H1 (cell line): ENCODE measurements around the gene VPREB1.
"Not testable (repeated sequence)": the region's sequence is repeated elsewhere in the genome, so short reads cannot be mapped to it uniquely, and the experiment has no call there.

Experiments used
- BRCA1 ChIP-seq: IDR thresholded peaks from 2 replicates; pipeline ENCODE4 v1.6.1; 2012; ENCODE audit warnings: low read depth, low read length, improper control_type of control experiment
- CHD2 ChIP-seq: IDR thresholded peaks from 2 replicates; pipeline ENCODE4 v1.6.1; 2012; ENCODE audit warnings: low read length, improper control_type of control experiment
- EP300 ChIP-seq, 2 experiments: IDR thresholded peaks; 1 replicate in 1 of 2; 2 replicates in 1 of 2; pipeline ENCODE4 v1.6.1; 2011 to 2012; ENCODE audit warnings: low read depth in 2 of 2, low read length in 2 of 2, mild to moderate bottlenecking in 2 of 2, borderline replicate concordance in 1 of 2, inconsistent platforms in 1 of 2, moderate library complexity in 1 of 2
- GABPA ChIP-seq: IDR thresholded peaks from 2 replicates; pipeline ENCODE4 v1.6.1; 2011; ENCODE audit warnings: mild to moderate bottlenecking, low read length, moderate library complexity, borderline replicate concordance; ENCODE audit not compliant: insufficient read depth
- HDAC6 ChIP-seq: IDR thresholded peaks from one replicate; pipeline ENCODE4 v1.7.1; 2012; ENCODE audit warnings: low read depth, mild to moderate bottlenecking, inconsistent platforms, low read length, moderate library complexity
- POLR2A ChIP-seq, 2 experiments: IDR thresholded peaks; 1 replicate in 1 of 2; 2 replicates in 1 of 2; pipeline ENCODE4 v1.6.1; 2011; ENCODE audit warnings: low read depth in 2 of 2, low read length in 2 of 2, mild to moderate bottlenecking in 2 of 2; ENCODE audit errors: control extremely low read depth in 1 of 2
- POLR2AphosphoS5 ChIP-seq: IDR thresholded peaks from 2 replicates; pipeline ENCODE4 v1.6.1; 2011; ENCODE audit warnings: low read depth, low read length
- SAP30 ChIP-seq: fragments of 300-600 bp; sonication (generic); IDR thresholded peaks from 2 replicates; pipeline ENCODE4 v1.7.1; 2012; ENCODE audit warnings: low read length, moderate library complexity, mild to moderate bottlenecking, inconsistent platforms; ENCODE audit not compliant: insufficient read depth, insufficient replicate concordance
- SP1 ChIP-seq: IDR thresholded peaks from 2 replicates; pipeline ENCODE4 v1.6.1; 2011; ENCODE audit warnings: low read depth, low read length
- TAF1 ChIP-seq: IDR thresholded peaks from 2 replicates; pipeline ENCODE4 v1.6.1; 2011; ENCODE audit warnings: mild to moderate bottlenecking, low read depth, low read length
- TF ChIP-seq, protein P1 (sequence below), 3 experiments: IDR thresholded peaks; 1 replicate in 2 of 3; 2 replicates in 1 of 3; pipeline versions ENCODE4 v1.5.1 to v1.6.1; 2011; ENCODE audit warnings: low read length in 3 of 3, mild to moderate bottlenecking in 3 of 3, inconsistent platforms in 2 of 3, low read depth in 1 of 3, moderate library complexity in 1 of 3; ENCODE audit not compliant: insufficient read depth in 1 of 3; ENCODE audit errors: control extremely low read depth in 1 of 3
- TF ChIP-seq, protein P2 (sequence below): IDR thresholded peaks from 2 replicates; pipeline ENCODE4 v1.6.1; 2012; ENCODE audit warnings: inconsistent platforms
- TF ChIP-seq, protein P3 (sequence below): IDR thresholded peaks from 2 replicates; pipeline ENCODE4 v1.6.1; 2012; ENCODE audit warnings: low read length, inconsistent platforms

DNA sequence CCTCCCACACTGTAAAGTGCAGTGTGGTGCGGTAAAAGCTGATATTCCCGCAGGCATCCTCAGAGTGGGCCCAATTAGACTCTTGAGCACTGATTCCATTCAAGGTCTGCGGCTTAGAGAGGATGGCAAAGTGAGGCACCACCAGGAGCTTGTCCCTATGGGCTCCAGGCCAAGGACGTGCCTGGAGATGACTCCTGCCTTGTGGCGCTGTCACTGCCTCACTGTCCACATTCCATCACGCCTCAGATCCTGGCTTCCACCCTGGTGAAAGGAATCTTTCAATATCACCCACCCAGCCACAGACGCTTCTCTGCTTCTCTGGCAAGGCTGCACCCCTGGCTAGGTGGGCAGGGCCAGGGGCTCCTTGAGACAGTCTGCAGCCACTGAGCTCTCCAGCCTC lies 23.5 kb upstream of the VPREB1 start:
- TF ChIP-seq POLR2A (IDR thresholded peaks at IDR 0.05; ENCODE audit: control extremely low read depth in 1 of 2, low read depth in 2 of 2, low read length in 2 of 2); GABPA; TAF1; SP1; CHD2; SAP30; EP300 (IDR thresholded peaks at IDR 0.05; ENCODE audit: borderline replicate concordance in 1 of 2, low read depth in 2 of 2, low read length in 2 of 2); HDAC6; BRCA1; POLR2AphosphoS5: not testable (repeated sequence)
- TF ChIP-seq, protein P1, sequence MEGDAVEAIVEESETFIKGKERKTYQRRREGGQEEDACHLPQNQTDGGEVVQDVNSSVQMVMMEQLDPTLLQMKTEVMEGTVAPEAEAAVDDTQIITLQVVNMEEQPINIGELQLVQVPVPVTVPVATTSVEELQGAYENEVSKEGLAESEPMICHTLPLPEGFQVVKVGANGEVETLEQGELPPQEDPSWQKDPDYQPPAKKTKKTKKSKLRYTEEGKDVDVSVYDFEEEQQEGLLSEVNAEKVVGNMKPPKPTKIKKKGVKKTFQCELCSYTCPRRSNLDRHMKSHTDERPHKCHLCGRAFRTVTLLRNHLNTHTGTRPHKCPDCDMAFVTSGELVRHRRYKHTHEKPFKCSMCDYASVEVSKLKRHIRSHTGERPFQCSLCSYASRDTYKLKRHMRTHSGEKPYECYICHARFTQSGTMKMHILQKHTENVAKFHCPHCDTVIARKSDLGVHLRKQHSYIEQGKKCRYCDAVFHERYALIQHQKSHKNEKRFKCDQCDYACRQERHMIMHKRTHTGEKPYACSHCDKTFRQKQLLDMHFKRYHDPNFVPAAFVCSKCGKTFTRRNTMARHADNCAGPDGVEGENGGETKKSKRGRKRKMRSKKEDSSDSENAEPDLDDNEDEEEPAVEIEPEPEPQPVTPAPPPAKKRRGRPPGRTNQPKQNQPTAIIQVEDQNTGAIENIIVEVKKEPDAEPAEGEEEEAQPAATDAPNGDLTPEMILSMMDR (IDR thresholded peaks at IDR 0.05; ENCODE audit: control extremely low read depth in 1 of 3, insufficient read depth in 1 of 3, low read depth in 1 of 3, low read length in 3 of 3) = not testable (repeated sequence)
- TF ChIP-seq, protein P2, sequence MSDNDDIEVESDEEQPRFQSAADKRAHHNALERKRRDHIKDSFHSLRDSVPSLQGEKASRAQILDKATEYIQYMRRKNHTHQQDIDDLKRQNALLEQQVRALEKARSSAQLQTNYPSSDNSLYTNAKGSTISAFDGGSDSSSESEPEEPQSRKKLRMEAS = not testable (repeated sequence)
- TF ChIP-seq, protein P3, sequence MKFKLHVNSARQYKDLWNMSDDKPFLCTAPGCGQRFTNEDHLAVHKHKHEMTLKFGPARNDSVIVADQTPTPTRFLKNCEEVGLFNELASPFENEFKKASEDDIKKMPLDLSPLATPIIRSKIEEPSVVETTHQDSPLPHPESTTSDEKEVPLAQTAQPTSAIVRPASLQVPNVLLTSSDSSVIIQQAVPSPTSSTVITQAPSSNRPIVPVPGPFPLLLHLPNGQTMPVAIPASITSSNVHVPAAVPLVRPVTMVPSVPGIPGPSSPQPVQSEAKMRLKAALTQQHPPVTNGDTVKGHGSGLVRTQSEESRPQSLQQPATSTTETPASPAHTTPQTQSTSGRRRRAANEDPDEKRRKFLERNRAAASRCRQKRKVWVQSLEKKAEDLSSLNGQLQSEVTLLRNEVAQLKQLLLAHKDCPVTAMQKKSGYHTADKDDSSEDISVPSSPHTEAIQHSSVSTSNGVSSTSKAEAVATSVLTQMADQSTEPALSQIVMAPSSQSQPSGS = not testable (repeated sequence)
